Muscle layer of duodenum (tissue), 2 donors: Measurements from ENCODE around the gene PRUNE1.

Experiments used
- H3K27ac ChIP-seq: one replicate; pipeline ENCODE4 v1.7.0; 2013; ENCODE audit warnings: mild to moderate bottlenecking, low read length
- H3K27me3 ChIP-seq: one replicate; pipeline ENCODE4 v1.7.0; 2013; ENCODE audit warnings: low read depth, mild to moderate bottlenecking, control low read depth, low read length
- H3K36me3 ChIP-seq, 2 donors: one replicate each; pipeline ENCODE4 v1.7.0; 2013; ENCODE audit warnings: low read length in 2 of 2, control low read depth in 1 of 2, mild to moderate bottlenecking in 1 of 2; ENCODE audit not compliant: insufficient read depth in 2 of 2, control insufficient read depth in 1 of 2
- H3K4me1 ChIP-seq, 2 donors: one replicate each; pipeline ENCODE4 v1.7.0; 2013; ENCODE audit warnings: low read length in 2 of 2, mild to moderate bottlenecking in 2 of 2, control low read depth in 1 of 2, moderate library complexity in 1 of 2; ENCODE audit not compliant: insufficient read depth in 2 of 2, control insufficient read depth in 1 of 2
- H3K4me3 ChIP-seq, 2 donors: one replicate each; pipeline ENCODE4 v1.7.0; 2013; ENCODE audit warnings: low read length in 2 of 2, low read depth in 1 of 2, mild to moderate bottlenecking in 1 of 2
- H3K9me3 ChIP-seq, 2 donors: one replicate each; pipeline ENCODE4 v1.7.0; 2013; ENCODE audit warnings: low read length in 2 of 2, control low read depth in 1 of 2, mild to moderate bottlenecking in 1 of 2; ENCODE audit not compliant: control insufficient read depth in 1 of 2
- donor health status: healthy.

Gene PRUNE1

GRCh38 chr1:151008244-151009205, at the start of gene PRUNE1:
PRUNE1 (plus strand) TSS chr1:151008449; CDS start chr1:151008633, 184 bp downstream.
- Histone ChIP-seq H3K9me3 (no peaks in the 10 kb centered on the region), H3K4me1 (peaks cover 24 to 51% of the 10 kb centered on the region in 2 donors), H3K36me3 (peaks cover 0 to 7% of the 10 kb centered on the region in 2 donors), H3K27me3 (no peaks in the 10 kb centered on the region), H3K27ac (peak within 1 kb of the TSS; percentile 95), H3K4me3 (peak within 1 kb of the TSS; percentile 78 to 88)

- Histone ChIP-seq H3K9me3 (no peaks in the 10 kb centered on the region), H3K4me3 (no peak overlapping the region), H3K27me3 (no peaks in the 10 kb centered on the region), H3K36me3 (peaks cover 42 to 69% of the 10 kb centered on the region in 2 donors), H3K27ac (no peak overlapping the region), H3K4me1 (no peaks in the 10 kb centered on the region)
Measured at GRCh38 chr1:150960646-150961045, 47.6 kb upstream of the PRUNE1 start.

- no peak overlapping the region for H3K27ac ChIP-seq
Measured at GRCh38 chr1:150961756-150962155, 46.5 kb upstream of the PRUNE1 start.

GRCh38 chr1:150963321-150964163, 44.7 kb upstream of the PRUNE1 start:
- peaks cover 71 to 89% of the 10 kb centered on the region in 2 donors for H3K36me3 ChIP-seq

More at GRCh38 chr1:150961756-150962155, 46.5 kb upstream of the PRUNE1 start:
- Histone ChIP-seq H3K4me3 (no peak overlapping the region), H3K4me1 (no peaks in the 10 kb centered on the region), H3K9me3 (no peaks in the 10 kb centered on the region), H3K27me3 (no peaks in the 10 kb centered on the region), H3K36me3 (peaks cover 53 to 77% of the 10 kb centered on the region in 2 donors)

GRCh38 chr1:150964164-150964489, 44.1 kb upstream of the PRUNE1 start:
- no peaks in the 10 kb centered on the region for H3K27me3 ChIP-seq
- peaks cover 72 to 88% of the 10 kb centered on the region in 2 donors for H3K36me3 ChIP-seq
- no peaks in the 10 kb centered on the region for H3K9me3 ChIP-seq
- H3K4me1 ChIP-seq = no peaks in the 10 kb centered on the region
- H3K27ac ChIP-seq = no peak overlapping the region
- no peak overlapping the region for H3K4me3 ChIP-seq

More at GRCh38 chr1:150963321-150964163, 44.7 kb upstream of the PRUNE1 start:
- Histone ChIP-seq H3K4me1 (no peaks in the 10 kb centered on the region), H3K9me3 (no peaks in the 10 kb centered on the region), H3K27me3 (no peaks in the 10 kb centered on the region), H3K4me3 (no peak overlapping the region), H3K27ac (no peak overlapping the region)

GRCh38 chr1:150965605-150966004, 42.6 kb upstream of the PRUNE1 start:
- Histone ChIP-seq H3K4me3 (no peak overlapping the region), H3K36me3 (peaks cover 64 to 76% of the 10 kb centered on the region in 2 donors), H3K27me3 (no peaks in the 10 kb centered on the region), H3K4me1 (peaks cover 4 to 10% of the 10 kb centered on the region in 2 donors), H3K9me3 (no peaks in the 10 kb centered on the region), H3K27ac (no peak overlapping the region)

- Histone ChIP-seq H3K4me3 (no peak overlapping the region), H3K36me3 (peaks cover 60 to 72% of the 10 kb centered on the region in 2 donors), H3K4me1 (peaks cover 8 to 14% of the 10 kb centered on the region in 2 donors), H3K27ac (no peak overlapping the region), H3K9me3 (no peaks in the 10 kb centered on the region), H3K27me3 (no peaks in the 10 kb centered on the region)
Measured at GRCh38 chr1:150966011-150966410, 42.2 kb upstream of the PRUNE1 start.

GRCh38 chr1:150967936-150968335, 40.3 kb upstream of the PRUNE1 start:
- Histone ChIP-seq H3K9me3 (no peaks in the 10 kb centered on the region), H3K27ac (no peak overlapping the region), H3K36me3 (peaks cover 47 to 55% of the 10 kb centered on the region in 2 donors), H3K4me1 (peaks cover 27 to 34% of the 10 kb centered on the region in 2 donors), H3K4me3 (no peak overlapping the region), H3K27me3 (no peaks in the 10 kb centered on the region)

- Histone ChIP-seq H3K27me3 (no peaks in the 10 kb centered on the region), H3K27ac (no peak overlapping the region), H3K4me1 (peaks cover 33 to 39% of the 10 kb centered on the region in 2 donors), H3K9me3 (no peaks in the 10 kb centered on the region), H3K36me3 (peaks cover 42 to 51% of the 10 kb centered on the region in 2 donors), H3K4me3 (no peak overlapping the region)
Measured at GRCh38 chr1:150968491-150968890, 39.8 kb upstream of the PRUNE1 start.

- peaks cover 36 to 39% of the 10 kb centered on the region in 2 donors for H3K36me3 ChIP-seq
- H3K27ac ChIP-seq = no peak overlapping the region
- H3K9me3 ChIP-seq = no peaks in the 10 kb centered on the region
- no peaks in the 10 kb centered on the region for H3K27me3 ChIP-seq
- peaks cover 33 to 39% of the 10 kb centered on the region in 2 donors for H3K4me1 ChIP-seq
- no peak overlapping the region for H3K4me3 ChIP-seq
Measured at GRCh38 chr1:150969626-150970025, 38.6 kb upstream of the PRUNE1 start.
